HFFc6 (cell line): Measurements from ENCODE around the gene EXOC2. TPM values are rescaled to one million over a fixed set of nuclear protein-coding genes. Genes with fewer than 3 reads are reported as not detected.

ENCODE experiments used
- DNase-seq: peaks from one replicate; pipeline ENCODE4 v3.0.0-alpha.2; 2018
- H3K27ac Mint-ChIP-seq: 2 replicates; pipeline ENCODE4 v1.8.0; 2020; ENCODE audit warnings: mild to moderate bottlenecking, mixed read lengths
- H3K27me3 Mint-ChIP-seq: 2 replicates; pipeline ENCODE4 v1.8.0; 2021; ENCODE audit warnings: mild to moderate bottlenecking, moderate library complexity, mixed read lengths; ENCODE audit not compliant: insufficient read depth
- H3K36me3 Mint-ChIP-seq: 2 replicates; pipeline ENCODE4 v1.8.0; 2021; ENCODE audit warnings: low read depth, mixed read lengths
- H3K4me1 Mint-ChIP-seq: 2 replicates; pipeline ENCODE4 v1.8.0; 2020; ENCODE audit warnings: low read depth, mixed read lengths
- H3K4me3 Mint-ChIP-seq: 2 replicates; pipeline ENCODE4 v1.8.0; 2020; ENCODE audit warnings: mild to moderate bottlenecking, moderate library complexity, mixed read lengths
- H3K9me3 Mint-ChIP-seq: 2 replicates; pipeline ENCODE4 v1.8.0; 2020; ENCODE audit warnings: mild to moderate bottlenecking, mixed read lengths
- total RNA-seq, 6 experiments: library from RNA; stranded (reverse); fragmentation: NEBNext Ultra II Directional; extraction: Animal tissue kit (Norgen Biotek cat#: 25700); gene quantifications; 2 replicates in 1 of 6; 3 replicates in 5 of 6; pipeline ENCODE4 v1.2.3, GENCODE V29; 2021
- TF ChIP-seq, protein P1 (sequence below): fragments of 200-600 bp; sonication (generic); IDR thresholded peaks from 2 replicates; pipeline ENCODE4 v1.5.0; 2021; ENCODE audit warnings: antibody characterized with exemption, mild to moderate bottlenecking

The EXOC2 gene
- total RNA-seq, 6 experiments from 2014 or later: 19.3 to 22.4 (median 20.3) TPM

DNA sequence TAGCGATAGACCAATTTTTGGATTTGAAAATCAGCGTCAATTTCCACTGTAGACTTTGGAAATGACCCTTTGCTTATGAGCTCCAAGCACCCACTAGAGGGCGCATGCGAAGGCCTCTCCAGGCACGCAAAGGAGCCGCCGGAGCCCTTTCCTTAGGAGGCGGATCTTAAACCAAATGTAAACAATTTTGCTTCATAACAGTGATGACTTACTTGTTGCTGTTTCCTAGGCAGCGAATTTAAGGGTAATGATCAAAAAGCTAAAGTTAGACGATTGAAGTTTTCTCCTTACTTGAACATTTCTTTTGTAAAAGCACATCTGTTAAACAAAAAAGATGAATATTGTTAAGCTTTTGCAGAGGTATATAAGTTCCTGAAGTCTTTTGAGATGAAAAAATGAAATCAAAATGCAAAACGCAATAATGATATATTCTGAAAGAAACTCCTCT, 29.2 kb upstream of the EXOC2 start:
- TF ChIP-seq, protein P1, sequence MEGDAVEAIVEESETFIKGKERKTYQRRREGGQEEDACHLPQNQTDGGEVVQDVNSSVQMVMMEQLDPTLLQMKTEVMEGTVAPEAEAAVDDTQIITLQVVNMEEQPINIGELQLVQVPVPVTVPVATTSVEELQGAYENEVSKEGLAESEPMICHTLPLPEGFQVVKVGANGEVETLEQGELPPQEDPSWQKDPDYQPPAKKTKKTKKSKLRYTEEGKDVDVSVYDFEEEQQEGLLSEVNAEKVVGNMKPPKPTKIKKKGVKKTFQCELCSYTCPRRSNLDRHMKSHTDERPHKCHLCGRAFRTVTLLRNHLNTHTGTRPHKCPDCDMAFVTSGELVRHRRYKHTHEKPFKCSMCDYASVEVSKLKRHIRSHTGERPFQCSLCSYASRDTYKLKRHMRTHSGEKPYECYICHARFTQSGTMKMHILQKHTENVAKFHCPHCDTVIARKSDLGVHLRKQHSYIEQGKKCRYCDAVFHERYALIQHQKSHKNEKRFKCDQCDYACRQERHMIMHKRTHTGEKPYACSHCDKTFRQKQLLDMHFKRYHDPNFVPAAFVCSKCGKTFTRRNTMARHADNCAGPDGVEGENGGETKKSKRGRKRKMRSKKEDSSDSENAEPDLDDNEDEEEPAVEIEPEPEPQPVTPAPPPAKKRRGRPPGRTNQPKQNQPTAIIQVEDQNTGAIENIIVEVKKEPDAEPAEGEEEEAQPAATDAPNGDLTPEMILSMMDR: peak; percentile 96

DNA sequence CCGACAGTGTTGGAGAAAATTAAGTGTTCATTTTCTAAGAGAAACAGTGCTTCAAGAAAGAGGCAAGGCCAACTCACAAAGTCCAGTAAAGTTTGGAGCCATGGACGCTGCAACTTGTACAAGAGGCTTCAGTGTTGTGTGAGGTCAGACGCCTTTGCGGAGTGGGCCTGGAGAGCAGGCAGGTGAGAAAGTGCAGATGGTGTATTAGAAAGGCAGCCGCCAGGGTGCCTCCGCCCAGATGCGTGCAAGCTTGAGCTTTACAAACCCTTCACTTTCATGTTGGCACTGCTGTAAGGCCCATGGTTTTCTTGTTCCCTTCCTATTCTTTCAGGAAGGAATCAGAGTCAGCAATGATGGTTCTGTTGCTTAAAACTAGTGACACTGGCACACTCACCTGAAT, 25.4 kb upstream of the EXOC2 start:
- Mint-ChIP-seq H3K36me3 (peaks cover 4% of the 10 kb centered on the region; the same call in 1 of the 2 replicates), H3K9me3 (no peaks in the 10 kb centered on the region), H3K4me1 (peaks cover 7% of the 10 kb centered on the region; the same call in 1 of the 2 replicates), H3K27me3 (peaks cover 8% of the 10 kb centered on the region), H3K27ac (no peak overlapping the region), H3K4me3 (no peak overlapping the region)
- TF ChIP-seq, protein P1: no peak
- DNase-seq: no peak

More for the DNA sequence above, 29.2 kb upstream of the EXOC2 start:
- H3K27me3 Mint-ChIP-seq: peaks cover 11% of the 10 kb centered on the region
- no peaks in the 10 kb centered on the region for H3K36me3 Mint-ChIP-seq
- H3K27ac Mint-ChIP-seq: no peak overlapping the region
- peaks cover 7% of the 10 kb centered on the region; the same call in 1 of the 2 replicates for H3K4me1 Mint-ChIP-seq
- H3K4me3 Mint-ChIP-seq: no peak overlapping the region
- no peaks in the 10 kb centered on the region for H3K9me3 Mint-ChIP-seq
- DNase-seq: peak; percentile 84

DNA sequence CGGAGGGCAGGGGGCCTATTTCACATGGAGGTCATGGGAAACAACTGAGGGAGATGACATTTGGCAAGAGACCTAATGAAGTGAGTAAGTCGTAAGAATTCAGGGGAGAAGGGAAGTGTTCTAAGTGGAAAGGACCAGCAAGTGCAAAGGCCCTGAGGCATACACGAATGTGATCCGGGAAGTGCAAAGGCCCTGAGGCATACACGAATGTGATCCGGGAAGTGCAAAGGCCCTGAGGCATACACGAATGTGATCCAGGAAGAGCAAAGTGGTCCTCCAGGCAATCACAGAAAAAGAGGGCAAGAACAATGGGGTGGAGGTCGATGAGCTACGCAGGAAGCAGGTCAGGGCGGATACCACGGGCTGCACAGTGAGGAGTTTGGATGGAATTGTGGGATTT, 24.2 kb upstream of the EXOC2 start:
- TF ChIP-seq, protein P1: no peak
- Mint-ChIP-seq H3K36me3 (peaks cover 4% of the 10 kb centered on the region; the same call in 1 of the 2 replicates), H3K27me3 (peaks cover 8% of the 10 kb centered on the region), H3K4me3 (no peak overlapping the region), H3K9me3 (no peaks in the 10 kb centered on the region), H3K4me1 (no peaks in the 10 kb centered on the region; the same call in 1 of the 2 replicates), H3K27ac (no peak overlapping the region)
- DNase-seq: no peak

DNA sequence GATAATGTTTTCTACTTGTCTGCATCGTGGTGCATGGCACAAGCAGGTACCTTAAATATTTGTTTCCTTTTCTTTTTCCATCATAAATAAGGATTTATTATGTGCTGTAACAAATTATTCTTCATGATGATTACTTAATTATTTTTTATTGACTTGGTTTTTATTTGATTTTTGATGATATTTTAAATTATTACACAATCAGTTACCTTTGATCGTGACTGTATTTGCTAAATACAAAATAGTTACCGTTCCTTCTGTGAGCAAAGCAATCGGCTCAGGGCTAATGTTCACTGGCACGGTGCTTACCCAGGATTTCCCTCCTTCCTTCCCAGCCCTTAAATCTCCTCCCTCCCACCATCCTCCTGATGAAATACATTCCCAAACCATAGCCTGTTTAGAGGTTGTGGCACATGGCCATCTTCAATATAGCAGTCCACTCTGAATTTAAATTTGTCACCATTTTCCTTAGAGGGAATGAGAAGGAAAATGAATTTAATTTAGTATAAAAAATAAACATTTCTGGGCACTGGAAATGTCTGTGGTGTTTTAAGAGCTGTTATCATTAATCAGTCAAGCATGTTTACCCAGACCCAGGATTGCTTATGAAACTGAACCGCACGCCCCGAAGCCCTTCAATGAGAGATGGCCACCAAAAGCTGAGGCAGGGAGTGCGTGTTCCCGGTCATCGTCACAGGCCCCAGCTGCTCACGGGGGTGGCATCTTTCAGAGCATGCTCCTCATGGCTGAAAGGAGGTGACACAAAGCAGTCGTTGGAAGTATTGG, 23.0 kb upstream of the EXOC2 start:
- no peak for DNase-seq
- TF ChIP-seq, protein P1: no peak
- H3K4me3 Mint-ChIP-seq: no peak overlapping the region
- H3K9me3 Mint-ChIP-seq: no peaks in the 10 kb centered on the region
- peaks cover 11% of the 10 kb centered on the region for H3K4me1 Mint-ChIP-seq
- H3K27me3 Mint-ChIP-seq: peaks cover 8% of the 10 kb centered on the region
- no peak overlapping the region for H3K27ac Mint-ChIP-seq
- H3K36me3 Mint-ChIP-seq: peaks cover 4% of the 10 kb centered on the region; the same call in 1 of the 2 replicates

DNA sequence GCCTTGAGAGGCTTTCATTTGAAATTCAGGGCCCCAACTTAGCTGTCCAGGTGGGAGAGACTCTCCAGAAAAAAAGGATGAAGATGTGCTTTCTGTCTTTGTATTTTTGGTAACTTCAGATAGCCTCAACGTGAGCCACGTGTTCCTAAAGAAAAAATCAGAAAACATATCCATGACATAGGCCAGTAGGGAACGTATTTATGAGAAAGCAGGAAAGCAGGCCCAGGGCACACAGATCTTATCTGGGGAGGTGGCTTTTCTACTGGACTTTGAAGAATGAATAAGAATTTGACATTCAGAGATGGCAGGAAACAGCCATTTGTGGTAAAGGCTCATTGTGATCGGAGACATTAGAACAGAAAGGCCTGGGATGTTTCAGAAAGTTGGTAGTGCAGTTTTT, 21.2 kb upstream of the EXOC2 start:
- DNase-seq: no peak
- H3K4me1 Mint-ChIP-seq: peaks cover 23% of the 10 kb centered on the region
- no peak overlapping the region for H3K27ac Mint-ChIP-seq
- H3K36me3 Mint-ChIP-seq: peaks cover 4% of the 10 kb centered on the region; the same call in 1 of the 2 replicates
- H3K9me3 Mint-ChIP-seq: no peaks in the 10 kb centered on the region
- H3K27me3 Mint-ChIP-seq: peaks cover 5% of the 10 kb centered on the region
- TF ChIP-seq, protein P1: no peak
- no peak overlapping the region for H3K4me3 Mint-ChIP-seq
